ENCODE data around the gene ZNF761. TPM values are rescaled to one million over a fixed set of nuclear protein-coding genes. Genes with fewer than 3 reads are reported as not detected.

Gene ZNF761
- total RNA-seq (2021): 15.6 and 16.4 TPM in 2 replicates
- Bru-seq, nascent RNA: percentile 78 among the genes with signal in this experiment
- percentile 88 among the genes with signal in this experiment for BruChase-seq, experiment 1, labeled RNA remaining after a 2-hour chase
- BruChase-seq, experiment 2, labeled RNA remaining after a 6-hour chase: percentile 88 among the genes with signal in this experiment
- long read RNA-seq, partial matches to known transcripts: 7 of 34 reads
- long read RNA-seq, other reads (novel, unspliced or antisense): 26 of 34 reads

DNA sequence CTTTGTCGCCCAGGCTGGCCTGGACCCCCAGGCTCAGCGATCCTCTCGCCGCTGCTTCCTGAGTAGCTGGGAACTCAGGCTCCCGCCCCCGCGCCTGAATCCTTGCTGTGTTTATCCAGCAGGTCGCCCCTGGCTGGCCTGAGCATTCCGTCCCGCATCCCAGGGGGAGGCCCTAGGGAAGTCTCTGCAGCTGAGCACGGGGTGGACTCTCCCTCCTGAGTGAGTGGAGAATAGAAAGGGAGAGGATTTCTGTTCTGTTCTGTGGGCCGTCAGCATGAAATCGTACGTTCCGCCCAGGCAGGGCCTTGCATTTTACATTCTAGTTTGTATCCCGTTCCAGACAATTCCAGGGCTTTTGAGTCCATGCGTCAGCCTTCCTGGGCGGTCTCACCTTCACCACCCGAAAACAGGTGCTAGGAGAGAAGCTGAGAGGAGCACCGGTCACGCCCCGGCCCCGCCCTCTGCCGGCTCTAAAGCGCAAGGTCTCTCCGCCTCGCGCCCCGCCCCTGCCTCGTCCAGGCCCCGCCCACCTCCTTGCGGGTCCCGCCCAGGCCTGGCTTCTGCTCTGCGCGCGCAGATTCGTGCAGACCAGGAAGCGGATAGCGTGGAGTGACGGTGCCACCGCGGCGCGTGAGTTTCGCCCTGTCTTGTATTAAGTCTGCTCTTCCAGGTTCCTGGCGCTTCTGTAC, at the start of gene ZNF761:
TSS of gene ZNF761 (plus strand) at position 586 of the 689 bp plus-strand sequence. CDS start 15,285 bp downstream, outside the sequence.
- Histone ChIP-seq H3K36me3 (ENCODE audit: low read depth) (peaks cover 31% of the 10 kb centered on the region), H3F3A (ENCODE audit: insufficient read depth, low read depth) (no peaks in the 10 kb centered on the region), H3K27ac (peak within 1 kb of the TSS; percentile 67), H3K27me3 (ENCODE audit: insufficient read depth, low read depth) (no peaks in the 10 kb centered on the region), H3K9me3 (ENCODE audit: insufficient read depth, low read depth) (peaks cover 3% of the 10 kb centered on the region; the same call in 1 of the 2 replicates), H3K4me2 (peak within 1 kb of the TSS; percentile 79), H3K4me1 (replicated peaks; ENCODE audit: insufficient read depth) (no peaks in the 10 kb centered on the region; the same call in 1 of the 2 replicates), H3K79me2 (ENCODE audit: low read depth) (peaks cover 17% of the 10 kb centered on the region), H4K20me1 (ENCODE audit: insufficient read depth) (no peaks in the 10 kb centered on the region), H3K9me2 (ENCODE audit: insufficient read depth) (no peaks in the 10 kb centered on the region), H2AFZ (peak within 1 kb of the TSS; percentile 91), H3K4me3 (peak within 1 kb of the TSS; percentile 91)
- DNase-seq: peak; percentile 90 to 99
- POLR2A ChIA-PET (ENCODE audit: unreplicated experiment): no interaction called here
- BruUV-seq (replicated peaks): TSS peak; percentile 63
- CTCF ChIA-PET: no interaction called here
- TF ChIP-seq, protein P1, sequence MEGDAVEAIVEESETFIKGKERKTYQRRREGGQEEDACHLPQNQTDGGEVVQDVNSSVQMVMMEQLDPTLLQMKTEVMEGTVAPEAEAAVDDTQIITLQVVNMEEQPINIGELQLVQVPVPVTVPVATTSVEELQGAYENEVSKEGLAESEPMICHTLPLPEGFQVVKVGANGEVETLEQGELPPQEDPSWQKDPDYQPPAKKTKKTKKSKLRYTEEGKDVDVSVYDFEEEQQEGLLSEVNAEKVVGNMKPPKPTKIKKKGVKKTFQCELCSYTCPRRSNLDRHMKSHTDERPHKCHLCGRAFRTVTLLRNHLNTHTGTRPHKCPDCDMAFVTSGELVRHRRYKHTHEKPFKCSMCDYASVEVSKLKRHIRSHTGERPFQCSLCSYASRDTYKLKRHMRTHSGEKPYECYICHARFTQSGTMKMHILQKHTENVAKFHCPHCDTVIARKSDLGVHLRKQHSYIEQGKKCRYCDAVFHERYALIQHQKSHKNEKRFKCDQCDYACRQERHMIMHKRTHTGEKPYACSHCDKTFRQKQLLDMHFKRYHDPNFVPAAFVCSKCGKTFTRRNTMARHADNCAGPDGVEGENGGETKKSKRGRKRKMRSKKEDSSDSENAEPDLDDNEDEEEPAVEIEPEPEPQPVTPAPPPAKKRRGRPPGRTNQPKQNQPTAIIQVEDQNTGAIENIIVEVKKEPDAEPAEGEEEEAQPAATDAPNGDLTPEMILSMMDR (conservative IDR thresholded peaks at IDR 0.05): peak; percentile 60
- no peak for TF ChIP-seq EZH2 (IDR thresholded peaks at IDR 0.05; ENCODE audit: low read depth)
- intact Hi-C loops (cut with micrococcal nuclease; ENCODE audit: unreplicated experiment): loop anchor here (10.0 kb wide), 1 partner anchor 83 kb away; no protein-coding TSS in a partner anchor

DNA sequence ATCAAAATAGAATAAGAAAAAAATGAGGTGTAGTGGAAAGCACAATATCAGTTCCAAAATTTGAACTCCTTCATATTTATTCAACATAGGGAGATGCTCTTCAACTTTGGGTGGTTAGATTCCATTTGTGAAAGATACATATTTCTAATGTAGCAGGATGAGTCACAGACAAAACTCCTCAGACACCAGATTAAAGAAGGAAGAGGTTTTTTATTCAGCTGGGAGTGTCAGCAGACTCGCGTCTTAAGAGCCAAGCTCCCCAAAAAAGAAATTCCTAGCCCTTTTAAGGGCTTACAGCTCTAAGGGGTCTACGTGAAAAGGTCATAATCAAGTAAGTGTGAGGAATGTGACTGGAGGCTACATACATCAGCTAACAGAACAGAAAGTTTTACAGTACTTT, 43.6 kb upstream of the ZNF761 start:
- no peak overlapping the region for H2AFZ ChIP-seq
- ChIA-PET CTCF (no interaction called here), POLR2A (ENCODE audit: unreplicated experiment) (no interaction called here)
- H3K79me2 ChIP-seq (ENCODE audit: low read depth): no peaks in the 10 kb centered on the region
- H3K9me2 ChIP-seq (ENCODE audit: insufficient read depth): no peaks in the 10 kb centered on the region
- no peaks in the 10 kb centered on the region for H4K20me1 ChIP-seq (ENCODE audit: insufficient read depth)
- 0 out of 2 replicates have a peak, but pooled peaks cover 6% of the 10 kb centered on the region for H3K36me3 ChIP-seq (ENCODE audit: low read depth)
- BruUV-seq (replicated peaks): no TSS peak
- no peaks in the 10 kb centered on the region; the same call in 1 of the 2 replicates for H3F3A ChIP-seq (ENCODE audit: insufficient read depth, low read depth)
- H3K4me1 ChIP-seq (replicated peaks; ENCODE audit: insufficient read depth): no peaks in the 10 kb centered on the region
- H3K27me3 ChIP-seq (ENCODE audit: insufficient read depth, low read depth): no peaks in the 10 kb centered on the region
- no peak overlapping the region for H3K27ac ChIP-seq
- no peak for TF ChIP-seq EZH2 (IDR thresholded peaks at IDR 0.05; ENCODE audit: low read depth)
- TF ChIP-seq, protein P1 (conservative IDR thresholded peaks at IDR 0.05): no peak
- no peak overlapping the region for H3K4me3 ChIP-seq
- no peak overlapping the region for H3K4me2 ChIP-seq
- peaks cover 63% of the 10 kb centered on the region for H3K9me3 ChIP-seq (ENCODE audit: insufficient read depth, low read depth)
- intact Hi-C loops (cut with micrococcal nuclease; ENCODE audit: unreplicated experiment): no loop called here
- no peak for DNase-seq

DNA sequence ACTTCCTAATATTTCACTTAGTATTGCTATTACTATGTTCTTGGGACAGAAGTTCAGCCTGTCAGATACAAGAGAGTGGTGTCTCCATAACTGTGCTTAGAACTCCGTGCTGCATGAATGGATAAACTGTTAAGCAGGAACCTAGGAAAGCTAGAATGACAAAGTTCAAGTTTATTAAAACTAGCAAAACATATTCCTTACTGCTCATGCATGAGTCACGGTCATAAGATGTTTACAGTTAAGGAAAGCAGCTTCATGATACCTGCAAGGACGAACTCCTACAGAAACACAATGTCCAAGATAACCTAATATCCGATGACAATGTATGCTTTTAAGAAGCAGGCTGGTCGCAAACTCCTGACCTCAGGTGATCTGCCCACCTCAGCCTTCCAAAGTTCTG, 42.9 kb upstream of the ZNF761 start:
- Histone ChIP-seq H3K9me3 (ENCODE audit: insufficient read depth, low read depth) (peaks cover 55% of the 10 kb centered on the region), H3K4me1 (replicated peaks; ENCODE audit: insufficient read depth) (no peaks in the 10 kb centered on the region), H3K4me2 (no peak overlapping the region), H3K9me2 (ENCODE audit: insufficient read depth) (no peaks in the 10 kb centered on the region), H3K4me3 (no peak overlapping the region), H3K36me3 (ENCODE audit: low read depth) (0 out of 2 replicates have a peak, but pooled peaks cover 6% of the 10 kb centered on the region), H3F3A (ENCODE audit: insufficient read depth, low read depth) (no peaks in the 10 kb centered on the region; the same call in 1 of the 2 replicates), H3K27ac (no peak overlapping the region), H3K27me3 (ENCODE audit: insufficient read depth, low read depth) (no peaks in the 10 kb centered on the region), H4K20me1 (ENCODE audit: insufficient read depth) (no peaks in the 10 kb centered on the region), H2AFZ (no peak overlapping the region), H3K79me2 (ENCODE audit: low read depth) (no peaks in the 10 kb centered on the region)
- ChIA-PET CTCF (no interaction called here), POLR2A (ENCODE audit: unreplicated experiment) (no interaction called here)
- no peak for DNase-seq
- intact Hi-C loops (cut with micrococcal nuclease; ENCODE audit: unreplicated experiment): no loop called here
- no TSS peak for BruUV-seq (replicated peaks)
- TF ChIP-seq, protein P1 (conservative IDR thresholded peaks at IDR 0.05): no peak
- TF ChIP-seq EZH2 (IDR thresholded peaks at IDR 0.05; ENCODE audit: low read depth): no peak

All from PC-9 (cell line).